CD14-positive monocyte (primary cell): ENCODE measurements around the gene HSPBAP1. TPM values are rescaled to one million over a fixed set of nuclear protein-coding genes. Genes with fewer than 3 reads are reported as not detected.

ENCODE experiments used
- DNase-seq, 3 donors: peaks; one replicate each; pipeline ENCODE4 v3.0.0-alpha.2; 2011 to 2022
- H2AFZ ChIP-seq: 2 replicates; pipeline ENCODE4 v1.6.0; 2012; ENCODE audit warnings: mild to moderate bottlenecking, low read depth, low read length, inconsistent platforms; ENCODE audit not compliant: insufficient read depth, poor library complexity, severe bottlenecking
- H3K27ac ChIP-seq, 2 donors: 1 replicate in 1 of 2; 2 replicates in 1 of 2; pipeline ENCODE4 v1.5.1; 2012 to 2013; ENCODE audit warnings: low read length in 2 of 2, control low read depth in 1 of 2, inconsistent platforms in 1 of 2, low read depth in 1 of 2, mild to moderate bottlenecking in 1 of 2
- H3K27me3 ChIP-seq, 2 donors: one replicate each; pipeline versions ENCODE4 v1.6.0 to v1.6.1; 2011 to 2013; ENCODE audit warnings: low read length in 2 of 2; ENCODE audit not compliant: control insufficient read depth in 2 of 2, insufficient read depth in 2 of 2
- H3K36me3 ChIP-seq, 2 donors: replicated peaks in 1 of 2; 1 replicate in 1 of 2; 2 replicates in 1 of 2; pipeline versions ENCODE4 v1.5.1 to v1.6.1; 2012 to 2013; ENCODE audit warnings: low read length in 2 of 2, control low read depth in 1 of 2, inconsistent platforms in 1 of 2, mild to moderate bottlenecking in 1 of 2; ENCODE audit not compliant: insufficient read depth in 2 of 2, control insufficient read depth in 1 of 2
- H3K4me1 ChIP-seq, 2 donors: 1 replicate in 1 of 2; 2 replicates in 1 of 2; pipeline versions ENCODE4 v1.5.1 to v1.6.1; 2012 to 2013; ENCODE audit warnings: low read length in 2 of 2, control low read depth in 1 of 2, inconsistent platforms in 1 of 2, mild to moderate bottlenecking in 1 of 2, moderate library complexity in 1 of 2; ENCODE audit not compliant: insufficient read depth in 2 of 2, control insufficient read depth in 1 of 2
- H3K4me2 ChIP-seq: replicated peaks from 2 replicates; pipeline ENCODE3; 2012; ENCODE audit warnings: low read length, moderate library complexity, mild to moderate bottlenecking; ENCODE audit not compliant: poor library complexity, severe bottlenecking; ENCODE audit errors: extremely low read depth
- H3K4me3 ChIP-seq, 3 experiments: fragments of 200-600 bp in 1 of 3; sonication (generic) in 1 of 3; replicated peaks in 1 of 3; 1 replicate in 2 of 3; 2 replicates in 1 of 3; pipeline ENCODE4 v1.5.1; 2011 to 2013; ENCODE audit warnings: low read length in 3 of 3, mild to moderate bottlenecking in 3 of 3, control low read depth in 2 of 3, low read depth in 2 of 3, inconsistent platforms in 1 of 3, moderate library complexity in 1 of 3
- H3K79me2 ChIP-seq: 2 replicates; pipeline ENCODE4 v1.6.0; 2012; ENCODE audit warnings: mild to moderate bottlenecking, control low read depth, inconsistent platforms, low read length, moderate library complexity; ENCODE audit not compliant: insufficient read depth
- H3K9ac ChIP-seq: 2 replicates; pipeline ENCODE4 v1.6.0; 2017; ENCODE audit warnings: low read length, mild to moderate bottlenecking; ENCODE audit not compliant: insufficient read depth, poor library complexity, severe bottlenecking
- H3K9me3 ChIP-seq, 2 donors: replicated peaks in 1 of 2; 1 replicate in 1 of 2; 2 replicates in 1 of 2; pipeline versions ENCODE4 v1.5.1 to v1.6.1; 2012 to 2013; ENCODE audit warnings: low read length in 2 of 2, control low read depth in 1 of 2; ENCODE audit not compliant: control insufficient read depth in 1 of 2, insufficient read depth in 1 of 2
- H4K20me1 ChIP-seq: 2 replicates; pipeline ENCODE4 v1.6.0; 2012; ENCODE audit warnings: mild to moderate bottlenecking, low read length, control low read depth, moderate library complexity; ENCODE audit not compliant: insufficient read depth
- H3K27ac Mint-ChIP-seq, 7 donors: one replicate each; pipeline ENCODE4 v1.8.0; 2020; ENCODE audit warnings: mild to moderate bottlenecking in 7 of 7, mixed read lengths in 7 of 7, moderate library complexity in 6 of 7, inconsistent platforms in 2 of 7
- H3K27me3 Mint-ChIP-seq, 3 donors: one replicate each; pipeline ENCODE4 v1.8.0; 2021 to 2022; ENCODE audit warnings: low read depth in 3 of 3, mild to moderate bottlenecking in 3 of 3, mixed read lengths in 3 of 3, moderate library complexity in 3 of 3, inconsistent platforms in 1 of 3
- H3K36me3 Mint-ChIP-seq, 2 donors: one replicate each; pipeline ENCODE4 v1.8.0; 2020; ENCODE audit warnings: mixed read lengths in 2 of 2, inconsistent platforms in 1 of 2, mild to moderate bottlenecking in 1 of 2
- H3K4me1 Mint-ChIP-seq: one replicate; pipeline ENCODE4 v1.8.0; 2020; ENCODE audit warnings: mild to moderate bottlenecking, mixed read lengths
- H3K4me3 Mint-ChIP-seq, 2 donors: one replicate each; pipeline ENCODE4 v1.8.0; 2020; ENCODE audit warnings: mild to moderate bottlenecking in 2 of 2, mixed read lengths in 2 of 2, moderate library complexity in 1 of 2
- H3K9me3 Mint-ChIP-seq, 7 donors: one replicate each; pipeline ENCODE4 v1.8.0; 2020 to 2022; ENCODE audit warnings: mixed read lengths in 7 of 7, mild to moderate bottlenecking in 6 of 7, moderate library complexity in 6 of 7, inconsistent platforms in 2 of 7
- WGBS: methylation state at CpG from one replicate; pipeline ENCODE4 v1.1.5; 2013; ENCODE audit warnings: missing lambda C conversion rate; ENCODE audit not compliant: insufficient coverage; 5-methylcytosine and 5-hydroxymethylcytosine counted together
- intact Hi-C, 2 donors: fragments of 100-400 bp; cut with micrococcal nuclease; formaldehyde crosslinking; loops; one replicate each; pipeline versions ENCODE4 v1.15.0 to v1.15.1; 2023
- polyA plus RNA-seq, 3 donors: library from polyadenylated mRNA; depleted of rRNA in 1 of 3; unstranded in 2 of 3; stranded (reverse) in 1 of 3; fragments of 300-500 nt in 2 of 3; fragments of >200 nt in 1 of 3; fragmentation: Illumina TruSeq in 2 of 3; gene quantifications; 1 replicate in 2 of 3; 2 replicates in 1 of 3; pipeline ENCODE4 v1.2.3, GENCODE V29; 2012 to 2021
- TF ChIP-seq, protein P1 (sequence below): fragments of 200-600 bp; IDR thresholded peaks from one replicate; pipeline ENCODE4 v1.8.0; 2022; ENCODE audit warnings: antibody characterized with exemption, mild to moderate bottlenecking

HSPBAP1 gene
- polyA plus RNA-seq, 3 donors, result 11.7 to 48.2 (median 11.9) TPM

DNA sequence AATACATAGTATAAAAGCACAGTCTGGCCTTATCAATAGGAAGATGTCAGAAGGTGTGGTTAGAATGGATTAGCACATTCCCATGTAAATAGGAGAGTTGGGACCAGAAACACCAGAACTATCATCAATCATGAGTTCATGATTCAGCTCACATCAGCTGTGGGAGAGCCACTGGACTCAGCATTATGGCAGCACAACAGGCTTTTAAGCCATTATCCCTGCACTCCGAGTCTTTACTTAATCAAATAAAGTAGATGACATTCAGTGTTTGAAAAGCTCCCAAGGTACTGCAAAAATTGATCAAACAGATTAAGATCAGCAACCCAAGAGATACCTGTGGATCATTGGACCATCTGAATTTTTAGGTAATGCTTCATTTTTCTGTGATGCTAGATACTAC, 88.3 kb downstream of the HSPBAP1 start:
- peaks cover 94% of the 10 kb centered on the region for H4K20me1 ChIP-seq
- H3K27ac ChIP-seq, result no peak overlapping the region
- no peak overlapping the region for H2AFZ ChIP-seq
- intact Hi-C loops, result no loop called here
- no peak overlapping the region for H3K4me2 ChIP-seq
- no peak overlapping the region for H3K27ac Mint-ChIP-seq
- H3K36me3 Mint-ChIP-seq, result peaks cover 82 to 91% of the 10 kb centered on the region in 2 donors
- H3K9me3 ChIP-seq, result no peaks in the 10 kb centered on the region
- H3K4me1 ChIP-seq, result no peaks in the 10 kb centered on the region
- no peak overlapping the region for H3K4me3 ChIP-seq
- H3K36me3 ChIP-seq, result peaks cover 73 to 96% of the 10 kb centered on the region in 2 donors
- WGBS, result 100% methylated on average over 1 of the region's 1 CpG
- H3K4me1 Mint-ChIP-seq, result peaks cover 3% of the 10 kb centered on the region
- no peak for DNase-seq
- TF ChIP-seq, protein P1, sequence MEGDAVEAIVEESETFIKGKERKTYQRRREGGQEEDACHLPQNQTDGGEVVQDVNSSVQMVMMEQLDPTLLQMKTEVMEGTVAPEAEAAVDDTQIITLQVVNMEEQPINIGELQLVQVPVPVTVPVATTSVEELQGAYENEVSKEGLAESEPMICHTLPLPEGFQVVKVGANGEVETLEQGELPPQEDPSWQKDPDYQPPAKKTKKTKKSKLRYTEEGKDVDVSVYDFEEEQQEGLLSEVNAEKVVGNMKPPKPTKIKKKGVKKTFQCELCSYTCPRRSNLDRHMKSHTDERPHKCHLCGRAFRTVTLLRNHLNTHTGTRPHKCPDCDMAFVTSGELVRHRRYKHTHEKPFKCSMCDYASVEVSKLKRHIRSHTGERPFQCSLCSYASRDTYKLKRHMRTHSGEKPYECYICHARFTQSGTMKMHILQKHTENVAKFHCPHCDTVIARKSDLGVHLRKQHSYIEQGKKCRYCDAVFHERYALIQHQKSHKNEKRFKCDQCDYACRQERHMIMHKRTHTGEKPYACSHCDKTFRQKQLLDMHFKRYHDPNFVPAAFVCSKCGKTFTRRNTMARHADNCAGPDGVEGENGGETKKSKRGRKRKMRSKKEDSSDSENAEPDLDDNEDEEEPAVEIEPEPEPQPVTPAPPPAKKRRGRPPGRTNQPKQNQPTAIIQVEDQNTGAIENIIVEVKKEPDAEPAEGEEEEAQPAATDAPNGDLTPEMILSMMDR, result no peak
- no peak overlapping the region for H3K9ac ChIP-seq
- peaks cover 0 to 6% (median under 1%) of the 10 kb centered on the region in 7 donors for H3K9me3 Mint-ChIP-seq
- H3K27me3 Mint-ChIP-seq, result no peaks in the 10 kb centered on the region
- H3K27me3 ChIP-seq, result no peaks in the 10 kb centered on the region
- no peak overlapping the region for H3K4me3 Mint-ChIP-seq
- peaks cover 8% of the 10 kb centered on the region for H3K79me2 ChIP-seq

DNA sequence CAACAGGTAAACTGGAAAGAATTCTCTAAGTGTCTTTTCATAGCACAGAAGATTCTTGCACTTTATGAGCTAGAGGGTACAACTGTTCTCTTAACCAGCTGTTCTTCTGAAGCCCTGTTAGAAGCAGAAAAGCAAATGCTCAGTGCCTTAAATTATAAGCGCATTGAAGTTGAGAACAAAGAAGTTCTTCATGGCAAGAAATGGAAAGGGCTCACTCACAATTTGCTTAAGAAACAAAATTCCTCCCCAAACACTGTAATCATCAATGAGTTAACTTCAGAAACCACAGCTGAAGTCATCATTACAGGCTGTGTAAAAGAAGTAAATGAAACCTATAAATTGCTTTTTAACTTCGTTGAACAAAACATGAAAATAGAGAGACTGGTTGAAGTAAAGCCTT, 93.4 kb downstream of the HSPBAP1 start:
- TF ChIP-seq, protein P1, result no peak
- no peaks in the 10 kb centered on the region for H3K27me3 ChIP-seq
- WGBS, result no CpG with 5 or more reads among the region's 2 CpGs
- Mint-ChIP-seq H3K27ac (no peak overlapping the region), H3K36me3 (peaks cover 86 to 99% of the 10 kb centered on the region in 2 donors), H3K4me1 (no peaks in the 10 kb centered on the region), H3K9me3 (no peaks in the 10 kb centered on the region), H3K4me3 (no peak overlapping the region), H3K27me3 (no peaks in the 10 kb centered on the region)
- peaks cover 90% of the 10 kb centered on the region for H4K20me1 ChIP-seq
- DNase-seq, result no peak
- no peak overlapping the region for H3K9ac ChIP-seq
- peaks cover 78 to 100% of the 10 kb centered on the region in 2 donors for H3K36me3 ChIP-seq
- H3K79me2 ChIP-seq, result no peaks in the 10 kb centered on the region
- no peaks in the 10 kb centered on the region for H3K9me3 ChIP-seq
- H3K27ac ChIP-seq, result no peak overlapping the region
- H3K4me1 ChIP-seq, result no peaks in the 10 kb centered on the region
- intact Hi-C loops, result no loop called here
- H3K4me3 ChIP-seq, result no peak overlapping the region
- H3K4me2 ChIP-seq, result no peak overlapping the region
- H2AFZ ChIP-seq, result no peak overlapping the region
